CD8-positive, alpha-beta memory T cell (primary cell): ENCODE data around the gene ADIPOR2. TPM values are rescaled to one million over a fixed set of nuclear protein-coding genes. Genes with fewer than 3 reads are reported as not detected.
"Not testable (repeated sequence)": the region's sequence is repeated elsewhere in the genome, so short reads cannot be mapped to it uniquely, and the experiment has no call there.

Experiments used
- CTCF ChIA-PET: fragments of 350-600 bp; sonication (Branson Sonifier 250); formaldehyde crosslinking; loops from one replicate; lab custom pipeline; 2021; ENCODE audit warnings: antibody characterized with exemption; lab: Charles Lee
- POLR2A ChIA-PET: fragments of 350-600 bp; sonication (Branson Sonifier 250); formaldehyde crosslinking; loops from one replicate; lab custom pipeline; 2021; ENCODE audit warnings: antibody characterized with exemption; lab: Charles Lee
- DNase-seq, 5 donors: peaks; one replicate each; pipeline versions ENCODE4 v3.0.0 to v3.0.0-alpha.2; 2020 to 2022; ENCODE audit warnings: mixed read lengths in 1 of 5
- H3K27ac ChIP-seq: one replicate; pipeline ENCODE4 v1.7.0; 2013; ENCODE audit warnings: low read depth, mild to moderate bottlenecking, low read length, moderate library complexity
- H3K27me3 ChIP-seq: 2 replicates; pipeline ENCODE4 v1.7.0; 2013; ENCODE audit warnings: low read length, mild to moderate bottlenecking; ENCODE audit not compliant: insufficient read depth, poor library complexity, severe bottlenecking
- H3K36me3 ChIP-seq: 2 replicates; pipeline ENCODE4 v1.7.0; 2013; ENCODE audit warnings: mild to moderate bottlenecking, low read length, moderate library complexity; ENCODE audit not compliant: insufficient read depth
- H3K4me1 ChIP-seq: 2 replicates; pipeline ENCODE4 v1.7.0; 2013; ENCODE audit warnings: mild to moderate bottlenecking, low read length, moderate library complexity; ENCODE audit not compliant: insufficient read depth
- H3K4me3 ChIP-seq: 2 replicates; pipeline ENCODE4 v1.7.0; 2013; ENCODE audit warnings: mild to moderate bottlenecking, low read length
- H3K9me3 ChIP-seq: 2 replicates; pipeline ENCODE4 v1.7.0; 2013; ENCODE audit warnings: mild to moderate bottlenecking, low read length
- H3K27ac Mint-ChIP-seq, 8 donors: one replicate each; pipeline ENCODE4 v1.8.0; 2020 to 2021; ENCODE audit warnings: mixed read lengths in 8 of 8, mild to moderate bottlenecking in 6 of 8, inconsistent platforms in 3 of 8, moderate library complexity in 3 of 8
- H3K27me3 Mint-ChIP-seq, 2 donors: one replicate each; pipeline ENCODE4 v1.8.0; 2020 to 2021; ENCODE audit warnings: mixed read lengths in 2 of 2, mild to moderate bottlenecking in 1 of 2, moderate library complexity in 1 of 2
- H3K36me3 Mint-ChIP-seq, 3 donors: one replicate each; pipeline ENCODE4 v1.8.0; 2020 to 2021; ENCODE audit warnings: mixed read lengths in 3 of 3, inconsistent platforms in 1 of 3, mild to moderate bottlenecking in 1 of 3
- H3K4me1 Mint-ChIP-seq, 3 donors: one replicate each; pipeline ENCODE4 v1.8.0; 2020 to 2021; ENCODE audit warnings: mixed read lengths in 3 of 3, inconsistent platforms in 1 of 3, mild to moderate bottlenecking in 1 of 3
- H3K4me3 Mint-ChIP-seq, 7 donors: one replicate each; pipeline ENCODE4 v1.8.0; 2020 to 2021; ENCODE audit warnings: mixed read lengths in 7 of 7, mild to moderate bottlenecking in 6 of 7, moderate library complexity in 4 of 7, inconsistent platforms in 2 of 7
- H3K9me3 Mint-ChIP-seq, 5 donors: one replicate each; pipeline ENCODE4 v1.8.0; 2020 to 2022; ENCODE audit warnings: mixed read lengths in 5 of 5, mild to moderate bottlenecking in 3 of 5, moderate library complexity in 2 of 5, inconsistent platforms in 1 of 5
- polyA plus RNA-seq: library from polyadenylated mRNA; unstranded; fragments of 300-500 nt; fragmentation: Illumina TruSeq; gene quantifications from one replicate; pipeline ENCODE4 v1.2.3, GENCODE V29; 2021
- total RNA-seq, 2 experiments: library from RNA; stranded (reverse); gene quantifications; one replicate each; pipeline ENCODE4 v1.2.3, GENCODE V29; 2021

The ADIPOR2 gene
- total and polyA plus RNA-seq, 3 experiments from 2014 or later: 2.4 to 63.9 (median 54.1) TPM

DNA sequence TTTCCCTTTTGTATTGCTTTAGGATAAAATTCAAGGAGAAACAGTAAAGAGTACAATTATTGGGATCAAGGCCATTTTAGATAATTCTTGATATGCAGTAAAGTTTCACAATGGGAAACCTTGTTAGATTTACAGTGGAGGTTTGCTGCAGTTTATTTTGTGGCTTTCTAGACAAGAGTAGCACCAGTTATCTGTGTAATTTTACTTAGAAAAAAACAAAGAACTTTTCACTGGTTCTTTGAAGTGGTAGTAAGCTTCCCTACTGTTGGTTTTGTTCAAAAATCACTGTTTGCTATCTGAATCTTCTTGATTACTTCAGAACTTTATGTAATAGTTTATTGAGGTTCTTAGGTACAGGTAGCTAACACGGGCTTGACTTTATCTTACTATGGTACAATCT, 42.0 kb downstream of the ADIPOR2 start:
- CTCF ChIA-PET: no interaction called here
- no peaks in the 10 kb centered on the region for H3K9me3 ChIP-seq
- H3K27me3 Mint-ChIP-seq: no peaks in the 10 kb centered on the region
- POLR2A ChIA-PET: no interaction called here
- no peaks in the 10 kb centered on the region for H3K9me3 Mint-ChIP-seq
- no peak overlapping the region for H3K27ac ChIP-seq
- no peaks in the 10 kb centered on the region for H3K27me3 ChIP-seq
- H3K4me1 ChIP-seq: peaks cover 4% of the 10 kb centered on the region
- no peak overlapping the region for H3K4me3 Mint-ChIP-seq
- H3K4me3 ChIP-seq: no peak overlapping the region
- peaks cover 36 to 58% (median 49%) of the 10 kb centered on the region in 3 donors for H3K4me1 Mint-ChIP-seq
- peak in 2 of 5 donors; percentile 4 to 7 for DNase-seq
- H3K36me3 ChIP-seq: no peaks in the 10 kb centered on the region
- peaks cover 3 to 10% (median 4%) of the 10 kb centered on the region in 3 donors for H3K36me3 Mint-ChIP-seq
- peak overlapping the region in 1 of 8 donors; percentile 2 for H3K27ac Mint-ChIP-seq

DNA sequence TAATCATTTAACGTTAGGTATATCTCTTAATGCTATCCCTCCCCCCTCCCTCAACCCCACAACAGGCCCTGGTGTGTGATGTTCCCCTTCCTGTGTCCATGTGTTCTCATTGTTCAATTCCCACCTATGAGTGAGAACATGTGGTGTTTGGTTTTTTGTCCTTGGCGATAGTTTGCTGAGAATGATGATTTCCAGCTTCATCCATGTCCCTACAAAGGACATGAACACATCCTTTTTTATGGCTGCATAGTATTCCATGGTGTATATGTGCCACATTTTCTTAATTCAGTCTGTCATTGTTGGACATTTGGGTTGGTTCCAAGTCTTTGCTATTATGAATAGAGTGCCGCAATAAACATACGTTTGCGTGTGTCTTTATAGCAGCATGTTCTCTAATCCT, 42.8 kb downstream of the ADIPOR2 start:
- CTCF ChIA-PET, H3K27me3 Mint-ChIP-seq: not testable (repeated sequence)

DNA sequence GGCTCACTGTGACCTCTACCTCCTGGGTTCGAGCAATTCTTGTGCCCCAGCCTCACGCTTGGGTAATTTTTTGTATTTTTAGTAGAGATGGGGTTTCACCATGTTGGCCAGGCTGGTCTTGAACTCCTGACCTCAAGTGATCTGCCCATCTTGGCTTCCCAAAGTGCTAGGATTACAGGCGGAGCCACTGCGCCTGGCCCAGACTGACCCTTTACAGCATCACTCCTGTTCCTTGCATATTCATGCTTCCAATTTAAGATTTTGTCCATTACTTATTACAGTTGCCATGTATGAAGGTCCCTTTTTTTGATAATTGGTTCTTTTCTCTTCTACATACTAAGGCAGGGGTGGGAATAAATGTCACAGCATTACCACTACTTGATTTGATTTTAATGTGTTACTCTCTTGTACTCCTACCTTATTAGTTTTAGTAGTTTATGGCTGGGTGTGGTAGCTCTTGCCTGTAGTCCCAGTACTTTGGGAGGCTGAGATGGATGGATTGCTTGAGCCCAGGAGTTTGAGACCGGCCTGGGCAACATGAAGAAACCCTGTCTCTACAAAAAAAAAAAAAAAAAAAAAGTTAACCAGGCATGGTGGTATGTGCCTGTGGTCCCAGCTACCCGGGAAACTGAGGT, 46.9 kb downstream of the ADIPOR2 start:
- no peak for DNase-seq
- Histone ChIP-seq H3K27me3 (no peaks in the 10 kb centered on the region), H3K36me3 (no peaks in the 10 kb centered on the region), H3K27ac (no peak overlapping the region), H3K4me1 (peaks cover 17% of the 10 kb centered on the region), H3K4me3 (no peak overlapping the region), H3K9me3 (no peaks in the 10 kb centered on the region)
- Mint-ChIP-seq H3K9me3 (no peaks in the 10 kb centered on the region), H3K4me1 (peaks cover 58 to 75% (median 69%) of the 10 kb centered on the region in 3 donors), H3K27ac (peak overlapping the region in 3 of 8 donors; percentile 15 to 56 (median 40)), H3K27me3 (no peaks in the 10 kb centered on the region), H3K4me3 (peak overlapping the region in 1 of 7 donors; percentile 3), H3K36me3 (peaks cover 0 to 1% (median 0%) of the 10 kb centered on the region in 3 donors)
- POLR2A ChIA-PET: interaction anchor here (0.6 kb wide), 1 partner anchor 30 kb away, joined by 6 read pairs; no protein-coding TSS in a partner anchor
- CTCF ChIA-PET: no interaction called here

More for the DNA sequence above, 42.8 kb downstream of the ADIPOR2 start:
- H3K4me3 Mint-ChIP-seq, H3K9me3 ChIP-seq, H3K36me3 ChIP-seq, H3K4me3 ChIP-seq, H3K27ac ChIP-seq, H3K9me3 Mint-ChIP-seq, DNase-seq, H3K36me3 Mint-ChIP-seq, H3K27me3 ChIP-seq, H3K4me1 ChIP-seq, POLR2A ChIA-PET: not testable (repeated sequence)
- Mint-ChIP-seq H3K27ac (peak overlapping the region in 1 of 8 donors; percentile 73), H3K4me1 (peaks cover 38 to 65% (median 53%) of the 10 kb centered on the region in 3 donors)

DNA sequence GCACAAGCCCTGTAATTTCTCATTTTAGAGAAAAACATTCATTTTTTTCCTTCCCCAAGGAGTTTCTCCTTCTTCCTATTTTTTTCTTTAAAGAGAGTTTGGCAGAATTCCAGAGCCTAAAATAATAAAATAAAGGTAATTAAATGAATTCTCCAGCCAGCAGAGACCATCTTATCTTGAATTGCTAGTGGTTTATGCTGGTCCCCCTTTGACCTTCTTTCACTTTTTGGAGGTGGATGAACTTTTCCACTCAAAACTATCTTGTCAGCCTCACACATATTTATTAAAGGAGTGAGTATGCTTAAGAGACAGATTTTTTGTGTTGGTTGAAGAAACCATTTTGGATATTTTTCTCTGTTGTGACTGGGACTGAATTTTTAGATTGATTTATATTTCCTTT, 47.6 kb downstream of the ADIPOR2 start:
- no peak for DNase-seq
- Mint-ChIP-seq H3K27ac (peak overlapping the region in 3 of 8 donors; percentile 25 to 52 (median 47)), H3K27me3 (no peaks in the 10 kb centered on the region), H3K9me3 (no peaks in the 10 kb centered on the region), H3K36me3 (peaks cover 0 to 1% (median 0%) of the 10 kb centered on the region in 3 donors), H3K4me1 (peaks cover 56 to 69% (median 67%) of the 10 kb centered on the region in 3 donors), H3K4me3 (no peak overlapping the region)
- no peaks in the 10 kb centered on the region for H3K36me3 ChIP-seq
- no peak overlapping the region for H3K27ac ChIP-seq
- ChIA-PET CTCF (no interaction called here), POLR2A (interaction anchor here (0.6 kb wide), 1 partner anchor 31 kb away, joined by 6 read pairs; no protein-coding TSS in a partner anchor)
- H3K4me3 ChIP-seq: no peak overlapping the region
- no peaks in the 10 kb centered on the region for H3K9me3 ChIP-seq
- no peaks in the 10 kb centered on the region for H3K27me3 ChIP-seq
- H3K4me1 ChIP-seq: peaks cover 17% of the 10 kb centered on the region

DNA sequence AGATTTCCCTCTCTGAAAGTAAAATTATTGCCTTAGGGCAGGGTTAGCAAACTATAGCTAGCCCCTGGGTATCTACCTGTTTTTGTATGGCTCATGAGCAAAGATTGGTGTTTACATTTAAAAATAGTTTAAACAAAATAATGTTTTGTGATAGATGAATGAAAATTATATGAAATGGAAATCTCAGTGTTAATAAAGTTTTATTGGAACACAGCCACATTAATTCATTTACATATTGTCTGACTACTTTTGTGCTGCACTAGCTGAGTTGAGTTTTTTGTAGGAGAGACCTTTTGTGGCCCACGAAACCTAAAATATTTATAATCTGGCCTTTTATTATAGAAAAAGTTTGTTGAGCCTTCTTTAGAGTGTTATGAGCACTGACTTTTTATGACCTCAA, 48.5 kb downstream of the ADIPOR2 start:
- H3K9me3 Mint-ChIP-seq: no peaks in the 10 kb centered on the region
- H3K4me3 ChIP-seq: no peak overlapping the region
- H3K4me1 ChIP-seq: peaks cover 17% of the 10 kb centered on the region
- POLR2A ChIA-PET: no interaction called here
- peak overlapping the region in 4 of 8 donors; percentile 10 to 75 (median 39) for H3K27ac Mint-ChIP-seq
- no peaks in the 10 kb centered on the region for H3K36me3 ChIP-seq
- no peaks in the 10 kb centered on the region for H3K9me3 ChIP-seq
- H3K27me3 Mint-ChIP-seq: no peaks in the 10 kb centered on the region
- peaks cover 0 to 4% (median 0%) of the 10 kb centered on the region in 3 donors for H3K36me3 Mint-ChIP-seq
- no peak overlapping the region for H3K4me3 Mint-ChIP-seq
- CTCF ChIA-PET: interaction anchor here (1.5 kb wide), 1 partner anchor 11 kb away, joined by 3 read pairs; no protein-coding TSS in a partner anchor
- no peak for DNase-seq
- no peak overlapping the region for H3K27ac ChIP-seq
- H3K27me3 ChIP-seq: no peaks in the 10 kb centered on the region
- peaks cover 54 to 65% (median 62%) of the 10 kb centered on the region in 3 donors for H3K4me1 Mint-ChIP-seq

DNA sequence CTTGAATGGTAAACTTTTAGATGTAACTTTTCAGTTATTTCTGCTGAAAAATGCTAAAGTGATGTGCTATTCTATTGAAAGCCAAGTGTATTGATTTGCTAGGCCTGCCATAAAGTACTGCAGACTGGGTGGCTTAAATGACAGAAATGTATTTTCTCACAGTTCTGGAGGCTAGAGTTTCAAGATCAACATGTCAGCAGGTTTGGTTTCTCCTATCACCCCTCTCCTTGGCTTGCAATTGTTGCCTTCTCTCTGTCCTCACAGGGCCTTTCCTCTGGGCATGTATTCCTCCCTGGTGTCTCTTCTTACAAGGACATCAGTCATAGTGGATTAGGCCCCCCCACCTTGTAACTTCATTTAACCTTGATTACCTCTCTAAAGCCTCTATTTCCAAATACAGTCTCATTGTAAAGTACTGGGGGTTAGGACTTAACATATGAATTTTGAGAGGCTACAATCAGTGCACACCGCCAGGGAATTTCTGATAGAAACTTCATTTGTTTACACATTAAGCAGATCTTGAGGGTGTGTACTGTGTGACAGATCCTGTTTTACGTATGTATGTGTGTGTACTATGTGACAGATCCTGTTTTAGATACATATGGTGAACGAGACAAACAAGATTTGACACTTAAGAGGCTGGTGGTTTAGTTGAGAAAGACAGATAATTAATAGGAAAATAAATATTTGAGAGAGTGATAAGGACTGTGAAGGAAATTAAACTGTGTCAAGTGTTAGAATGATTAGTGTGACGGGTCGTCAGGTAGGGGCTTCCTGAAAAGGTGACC, 49.5 kb downstream of the ADIPOR2 start:
- Mint-ChIP-seq H3K9me3 (no peaks in the 10 kb centered on the region), H3K27me3 (no peaks in the 10 kb centered on the region), H3K4me3 (peak overlapping the region in 4 of 7 donors; percentile 9 to 56 (median 19)), H3K36me3 (peaks cover under 1 to 8% (median 4%) of the 10 kb centered on the region in 3 donors), H3K27ac (peak overlapping the region; percentile 11 to 94 (median 65)), H3K4me1 (peaks cover 54 to 68% (median 66%) of the 10 kb centered on the region in 3 donors)
- Histone ChIP-seq H3K27ac (no peak overlapping the region), H3K4me1 (peaks cover 17% of the 10 kb centered on the region), H3K4me3 (no peak overlapping the region), H3K27me3 (no peaks in the 10 kb centered on the region), H3K36me3 (no peaks in the 10 kb centered on the region), H3K9me3 (no peaks in the 10 kb centered on the region)
- ChIA-PET POLR2A (interaction anchor here (0.6 kb wide), 1 partner anchor 16 kb away, joined by 3 read pairs; no protein-coding TSS in a partner anchor), CTCF (interaction anchor here (0.9 to 1.5 kb wide), 2 partner anchors 11 to 12 kb away, joined by 3 read pairs; no protein-coding TSS in a partner anchor)
- peak in 1 of 5 donors; percentile 38 for DNase-seq

DNA sequence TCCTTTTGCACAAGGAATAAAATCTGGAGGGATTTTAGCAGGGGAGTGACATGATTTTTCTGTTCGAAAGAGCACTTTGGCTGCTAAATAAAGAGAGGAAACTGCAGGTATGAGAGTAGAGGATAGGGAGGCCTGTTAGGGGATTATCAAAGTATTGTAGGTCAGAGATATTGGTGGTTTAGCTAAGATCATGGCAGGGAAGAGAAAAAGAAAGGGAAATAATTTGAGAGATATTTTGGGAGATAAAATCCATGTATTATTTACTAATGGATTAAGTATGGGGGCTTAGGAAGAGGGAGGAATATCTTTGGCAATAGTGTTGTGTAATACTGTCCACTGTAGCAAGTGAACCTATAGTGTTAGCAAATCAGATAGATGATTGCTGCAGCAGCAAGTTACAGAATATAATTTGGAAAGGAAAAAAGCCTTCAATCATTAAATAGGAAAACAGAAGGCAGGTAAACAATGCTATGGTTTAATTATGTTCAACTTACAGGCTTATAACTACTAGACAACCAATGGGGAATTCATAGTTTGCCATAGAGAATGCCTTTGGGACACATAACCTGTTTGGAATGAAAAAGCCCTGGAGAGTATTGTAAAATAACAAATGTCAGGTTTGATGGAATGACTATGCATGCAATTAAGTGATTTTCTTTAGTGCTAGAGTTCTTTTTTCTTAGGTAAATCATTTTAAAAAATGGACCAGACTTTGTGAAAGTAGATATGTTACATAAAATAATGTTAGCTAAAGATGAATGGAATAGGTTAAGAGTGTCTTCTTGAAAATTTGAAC, 50.5 kb downstream of the ADIPOR2 start:
- peak overlapping the region in 3 of 7 donors; percentile 0 to 56 (median 29) for H3K4me3 Mint-ChIP-seq
- Histone ChIP-seq H3K4me3 (no peak overlapping the region), H3K36me3 (no peaks in the 10 kb centered on the region), H3K4me1 (peaks cover 17% of the 10 kb centered on the region), H3K27me3 (no peaks in the 10 kb centered on the region), H3K27ac (no peak overlapping the region), H3K9me3 (no peaks in the 10 kb centered on the region)
- no peak for DNase-seq
- peaks cover 52 to 71% (median 68%) of the 10 kb centered on the region in 3 donors for H3K4me1 Mint-ChIP-seq
- H3K27me3 Mint-ChIP-seq: no peaks in the 10 kb centered on the region
- ChIA-PET CTCF (interaction anchor here (0.9 kb wide), 1 partner anchor 10 kb away, joined by 3 read pairs; no protein-coding TSS in a partner anchor), POLR2A (interaction anchor here (0.6 kb wide), 1 partner anchor 17 kb away, joined by 3 read pairs; no protein-coding TSS in a partner anchor)
- H3K27ac Mint-ChIP-seq: peak overlapping the region; percentile 3 to 94 (median 65)
- H3K36me3 Mint-ChIP-seq: peaks cover 8 to 17% (median 12%) of the 10 kb centered on the region in 3 donors
- peaks cover 0 to 6% (median under 1%) of the 10 kb centered on the region in 5 donors for H3K9me3 Mint-ChIP-seq
